ENCODE measurements around the gene BBLN.

Gene BBLN

GRCh38 chr9:128166169-128166568 lies 6.1 kb downstream of the BBLN start:
- Histone ChIP-seq H3K9me3 (ENCODE audit: control insufficient read depth, insufficient read depth, low read length) (no peaks in the 10 kb centered on the region), H3K4me3 (ENCODE audit: low read length) (no peak overlapping the region), H3K27me3 (ENCODE audit: control insufficient read depth, insufficient read depth, low read length) (no peaks in the 10 kb centered on the region), H3K4me1 (ENCODE audit: control insufficient read depth, insufficient read depth, low read length) (no peaks in the 10 kb centered on the region), H3K36me3 (ENCODE audit: control insufficient read depth, insufficient read depth, low read length) (peaks cover 20% of the 10 kb centered on the region), H3K27ac (ENCODE audit: low read length) (no peak overlapping the region)
- DNase-seq (ENCODE audit: low read depth, low spot score), result no peak
- no CpG with 5 or more reads among the region's 18 CpGs for WGBS (ENCODE audit: insufficient coverage, insufficient read length)

GRCh38 chr9:128167209-128167608 lies 7.1 kb downstream of the BBLN start:
- Histone ChIP-seq H3K4me1 (ENCODE audit: control insufficient read depth, insufficient read depth, low read length) (no peaks in the 10 kb centered on the region), H3K36me3 (ENCODE audit: control insufficient read depth, insufficient read depth, low read length) (peaks cover 20% of the 10 kb centered on the region), H3K27me3 (ENCODE audit: control insufficient read depth, insufficient read depth, low read length) (no peaks in the 10 kb centered on the region), H3K27ac (ENCODE audit: low read length) (no peak overlapping the region), H3K9me3 (ENCODE audit: control insufficient read depth, insufficient read depth, low read length) (no peaks in the 10 kb centered on the region), H3K4me3 (ENCODE audit: low read length) (no peak overlapping the region)
- DNase-seq (ENCODE audit: low read depth, low spot score), result no peak
- no CpG with 5 or more reads among the region's 4 CpGs for WGBS (ENCODE audit: insufficient coverage, insufficient read length)

GRCh38 chr9:128168731-128169308 lies 8.8 kb downstream of the BBLN start:
- Histone ChIP-seq H3K36me3 (ENCODE audit: control insufficient read depth, insufficient read depth, low read length) (peaks cover 20% of the 10 kb centered on the region), H3K4me1 (ENCODE audit: control insufficient read depth, insufficient read depth, low read length) (no peaks in the 10 kb centered on the region), H3K27ac (ENCODE audit: low read length) (no peak overlapping the region), H3K4me3 (ENCODE audit: low read length) (no peak overlapping the region), H3K9me3 (ENCODE audit: control insufficient read depth, insufficient read depth, low read length) (no peaks in the 10 kb centered on the region), H3K27me3 (ENCODE audit: control insufficient read depth, insufficient read depth, low read length) (no peaks in the 10 kb centered on the region)
- WGBS (ENCODE audit: insufficient coverage, insufficient read length), result 100% methylated on average over 2 of the region's 8 CpGs
- no peak for DNase-seq (ENCODE audit: low read depth, low spot score)

DNA sequence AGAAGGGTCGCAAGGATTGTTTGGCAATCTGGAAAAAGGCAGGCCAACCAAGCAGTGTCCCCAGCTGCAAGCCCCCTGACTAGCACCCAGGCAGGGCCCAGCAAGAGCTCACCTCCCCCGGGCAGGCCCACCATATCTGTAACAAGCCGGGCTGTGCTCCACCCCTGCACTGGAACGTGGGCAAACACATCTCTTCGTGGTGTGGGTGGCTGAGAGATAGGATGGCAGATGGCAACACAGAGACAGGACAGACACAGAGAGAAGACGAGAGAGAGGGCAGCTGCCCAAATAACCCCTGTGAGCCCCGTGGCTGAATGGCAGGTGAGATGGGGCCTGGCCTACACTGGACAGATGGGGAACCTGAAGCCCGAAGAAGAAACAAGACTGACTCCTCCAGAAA lies 9.4 kb downstream of the BBLN start:
- Histone ChIP-seq H3K36me3 (ENCODE audit: control insufficient read depth, insufficient read depth, low read length) (peaks cover 20% of the 10 kb centered on the region), H3K4me3 (ENCODE audit: low read length) (no peak overlapping the region), H3K9me3 (ENCODE audit: control insufficient read depth, insufficient read depth, low read length) (no peaks in the 10 kb centered on the region), H3K27me3 (ENCODE audit: control insufficient read depth, insufficient read depth, low read length) (no peaks in the 10 kb centered on the region), H3K4me1 (ENCODE audit: control insufficient read depth, insufficient read depth, low read length) (no peaks in the 10 kb centered on the region), H3K27ac (ENCODE audit: low read length) (no peak overlapping the region)
- DNase-seq (ENCODE audit: low read depth, low spot score), result no peak
- no CpG with 5 or more reads among the region's 8 CpGs for WGBS (ENCODE audit: insufficient coverage, insufficient read length)

DNA sequence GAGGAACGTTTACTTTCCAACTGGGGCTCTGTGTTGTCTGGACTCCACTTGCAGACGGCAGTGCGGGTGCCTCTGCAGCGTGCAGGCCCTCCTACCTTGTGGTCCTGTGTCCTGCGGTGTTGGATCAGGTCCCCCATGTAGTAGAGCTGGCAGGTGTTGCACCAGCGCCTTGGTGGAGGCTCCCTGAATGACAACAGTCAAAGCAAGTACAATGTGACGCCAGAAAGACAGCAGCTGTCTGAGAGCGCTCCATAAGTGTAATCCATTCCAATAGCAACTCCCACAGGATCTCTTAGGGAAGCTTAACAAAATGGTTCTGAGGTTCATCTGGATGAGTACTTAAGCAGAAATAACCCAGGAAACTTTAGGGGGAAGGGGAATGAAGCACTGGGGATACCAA lies 9.9 kb downstream of the BBLN start:
- Histone ChIP-seq H3K9me3 (ENCODE audit: control insufficient read depth, insufficient read depth, low read length) (no peaks in the 10 kb centered on the region), H3K36me3 (ENCODE audit: control insufficient read depth, insufficient read depth, low read length) (peaks cover 20% of the 10 kb centered on the region), H3K4me1 (ENCODE audit: control insufficient read depth, insufficient read depth, low read length) (no peaks in the 10 kb centered on the region), H3K4me3 (ENCODE audit: low read length) (no peak overlapping the region), H3K27me3 (ENCODE audit: control insufficient read depth, insufficient read depth, low read length) (no peaks in the 10 kb centered on the region), H3K27ac (ENCODE audit: low read length) (no peak overlapping the region)
- DNase-seq (ENCODE audit: low read depth, low spot score), result no peak
- no CpG with 5 or more reads among the region's 8 CpGs for WGBS (ENCODE audit: insufficient coverage, insufficient read length)

- H3K27ac ChIP-seq (ENCODE audit: low read length), result no peak overlapping the region
Observed at GRCh38 chr9:128174062-128174461, 14.0 kb downstream of the BBLN start.

DNA sequence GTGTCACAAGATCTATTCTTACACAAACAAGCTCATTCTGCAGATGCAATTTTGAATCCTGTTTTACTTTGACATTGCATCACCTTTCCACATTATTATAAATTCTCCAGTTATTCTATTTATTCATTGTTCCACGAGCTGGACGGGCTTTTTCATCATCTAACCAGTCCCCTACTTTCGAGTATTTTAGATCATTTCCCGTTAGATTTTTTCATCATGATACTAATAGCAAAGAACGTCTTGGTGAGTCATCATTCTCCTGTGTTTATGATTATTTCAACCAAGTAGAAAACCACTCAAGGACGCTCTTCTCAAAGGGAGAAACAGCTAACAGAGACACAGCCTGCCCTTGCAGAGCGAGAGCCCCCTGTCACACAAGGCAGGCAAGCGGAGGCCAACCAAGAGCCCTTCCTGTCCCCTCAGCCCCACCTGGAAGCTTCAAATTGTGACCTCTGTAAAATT lies 15.1 kb downstream of the BBLN start:
- Histone ChIP-seq H3K27me3 (ENCODE audit: control insufficient read depth, insufficient read depth, low read length) (no peaks in the 10 kb centered on the region), H3K27ac (ENCODE audit: low read length) (no peak overlapping the region), H3K36me3 (ENCODE audit: control insufficient read depth, insufficient read depth, low read length) (peaks cover 28% of the 10 kb centered on the region), H3K4me1 (ENCODE audit: control insufficient read depth, insufficient read depth, low read length) (no peaks in the 10 kb centered on the region), H3K9me3 (ENCODE audit: control insufficient read depth, insufficient read depth, low read length) (no peaks in the 10 kb centered on the region), H3K4me3 (ENCODE audit: low read length) (no peak overlapping the region)
- no CpG with 5 or more reads among the region's 8 CpGs for WGBS (ENCODE audit: insufficient coverage, insufficient read length)
- no peak for DNase-seq (ENCODE audit: low read depth, low spot score)

More at GRCh38 chr9:128174062-128174461, 14.0 kb downstream of the BBLN start:
- Histone ChIP-seq H3K9me3 (ENCODE audit: control insufficient read depth, insufficient read depth, low read length) (no peaks in the 10 kb centered on the region), H3K4me3 (ENCODE audit: low read length) (no peak overlapping the region), H3K4me1 (ENCODE audit: control insufficient read depth, insufficient read depth, low read length) (no peaks in the 10 kb centered on the region), H3K36me3 (ENCODE audit: control insufficient read depth, insufficient read depth, low read length) (peaks cover 29% of the 10 kb centered on the region), H3K27me3 (ENCODE audit: control insufficient read depth, insufficient read depth, low read length) (no peaks in the 10 kb centered on the region)
- no peak for DNase-seq (ENCODE audit: low read depth, low spot score)
- WGBS (ENCODE audit: insufficient coverage, insufficient read length), result no CpG with 5 or more reads among the region's 4 CpGs

DNA sequence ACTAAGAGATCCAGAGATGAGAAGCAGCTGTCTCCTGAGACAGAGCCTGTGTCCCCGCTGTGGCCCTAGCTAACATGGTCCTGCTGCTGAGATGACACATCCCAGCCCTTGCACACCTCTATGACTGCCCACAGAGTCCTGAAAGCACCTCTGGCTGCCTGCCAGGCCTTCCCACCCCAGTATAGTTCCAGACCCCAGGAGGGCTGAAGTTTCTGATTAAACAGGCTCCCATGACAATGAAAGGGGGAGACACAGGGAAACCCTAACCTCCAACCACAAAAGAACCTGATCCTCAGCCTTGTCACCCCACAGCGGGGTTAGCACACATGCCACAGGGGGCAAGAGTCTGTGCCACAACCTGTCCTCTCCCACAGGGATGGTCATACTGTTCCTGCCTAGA lies 15.7 kb downstream of the BBLN start:
- H3K27me3 ChIP-seq (ENCODE audit: control insufficient read depth, insufficient read depth, low read length), result no peaks in the 10 kb centered on the region
- no peak overlapping the region for H3K27ac ChIP-seq (ENCODE audit: low read length)
- H3K4me1 ChIP-seq (ENCODE audit: control insufficient read depth, insufficient read depth, low read length), result no peaks in the 10 kb centered on the region
- H3K9me3 ChIP-seq (ENCODE audit: control insufficient read depth, insufficient read depth, low read length), result no peaks in the 10 kb centered on the region
- WGBS (ENCODE audit: insufficient coverage, insufficient read length), result no CpG with 5 or more reads among the region's 2 CpGs
- no peak for DNase-seq (ENCODE audit: low read depth, low spot score)
- no peak overlapping the region for H3K4me3 ChIP-seq (ENCODE audit: low read length)
- peaks cover 31% of the 10 kb centered on the region for H3K36me3 ChIP-seq (ENCODE audit: control insufficient read depth, insufficient read depth, low read length)

- H3K9me3 ChIP-seq (ENCODE audit: control insufficient read depth, insufficient read depth, low read length), result no peaks in the 10 kb centered on the region
- peaks cover 31% of the 10 kb centered on the region for H3K36me3 ChIP-seq (ENCODE audit: control insufficient read depth, insufficient read depth, low read length)
- WGBS (ENCODE audit: insufficient coverage, insufficient read length), result no CpG with 5 or more reads among the region's 11 CpGs
- H3K4me1 ChIP-seq (ENCODE audit: control insufficient read depth, insufficient read depth, low read length), result no peaks in the 10 kb centered on the region
- H3K4me3 ChIP-seq (ENCODE audit: low read length), result no peak overlapping the region
- no peak for DNase-seq (ENCODE audit: low read depth, low spot score)
- H3K27ac ChIP-seq (ENCODE audit: low read length), result no peak overlapping the region
- no peaks in the 10 kb centered on the region for H3K27me3 ChIP-seq (ENCODE audit: control insufficient read depth, insufficient read depth, low read length)
Observed at GRCh38 chr9:128178806-128179431, 18.9 kb downstream of the BBLN start.

DNA sequence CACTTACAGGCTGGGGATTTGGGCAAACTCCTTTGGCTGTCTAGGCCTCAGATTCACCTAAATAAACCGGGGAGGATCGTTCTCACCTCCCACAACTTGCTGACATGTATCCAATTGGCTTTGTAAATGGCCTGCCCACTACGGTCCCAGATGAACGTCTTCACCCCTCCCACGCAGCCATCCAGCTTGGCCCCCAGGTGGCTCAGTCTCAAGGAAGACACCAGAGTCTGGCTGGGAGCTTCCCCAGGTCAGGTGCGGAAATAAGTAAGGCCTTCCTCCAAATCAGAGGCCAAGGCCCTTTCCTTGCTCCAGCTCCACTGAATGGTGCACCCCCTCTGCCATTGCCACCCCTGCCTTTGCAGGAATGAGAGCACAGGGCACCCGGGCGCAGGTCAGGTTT lies 19.9 kb downstream of the BBLN start:
- peaks cover 31% of the 10 kb centered on the region for H3K36me3 ChIP-seq (ENCODE audit: control insufficient read depth, insufficient read depth, low read length)
- DNase-seq (ENCODE audit: low read depth, low spot score), result no peak
- no peaks in the 10 kb centered on the region for H3K9me3 ChIP-seq (ENCODE audit: control insufficient read depth, insufficient read depth, low read length)
- H3K27ac ChIP-seq (ENCODE audit: low read length), result no peak overlapping the region
- H3K4me3 ChIP-seq (ENCODE audit: low read length), result no peak overlapping the region
- no peaks in the 10 kb centered on the region for H3K4me1 ChIP-seq (ENCODE audit: control insufficient read depth, insufficient read depth, low read length)
- H3K27me3 ChIP-seq (ENCODE audit: control insufficient read depth, insufficient read depth, low read length), result no peaks in the 10 kb centered on the region
- whole genome bisulfite sequencing (ENCODE audit: insufficient coverage, insufficient read length), result no CpG with 5 or more reads among the region's 8 CpGs

DNA sequence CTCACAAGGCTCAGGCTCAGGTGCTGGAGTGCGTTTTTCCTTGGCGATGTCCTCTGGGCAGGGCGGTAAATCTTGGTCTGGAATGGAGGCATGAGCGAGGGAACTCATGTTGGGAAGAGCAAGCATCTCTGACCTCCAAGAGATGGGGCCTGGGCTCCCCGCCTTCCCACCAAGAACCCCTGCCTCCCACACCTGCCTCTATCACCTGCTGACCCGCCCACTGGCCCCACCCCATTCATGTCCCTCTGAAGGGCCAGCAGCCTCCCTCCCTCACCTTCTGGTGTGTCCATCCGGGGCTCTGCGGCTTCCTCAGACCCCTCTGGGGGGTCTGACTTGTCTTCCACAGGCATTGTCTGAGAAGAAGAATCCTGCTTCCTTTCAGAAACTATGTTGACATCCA lies 20.4 kb downstream of the BBLN start:
- no peak overlapping the region for H3K4me3 ChIP-seq (ENCODE audit: low read length)
- no peaks in the 10 kb centered on the region for H3K4me1 ChIP-seq (ENCODE audit: control insufficient read depth, insufficient read depth, low read length)
- no peak overlapping the region for H3K27ac ChIP-seq (ENCODE audit: low read length)
- H3K9me3 ChIP-seq (ENCODE audit: control insufficient read depth, insufficient read depth, low read length), result no peaks in the 10 kb centered on the region
- no CpG with 5 or more reads among the region's 8 CpGs for WGBS (ENCODE audit: insufficient coverage, insufficient read length)
- H3K27me3 ChIP-seq (ENCODE audit: control insufficient read depth, insufficient read depth, low read length), result no peaks in the 10 kb centered on the region
- peaks cover 33% of the 10 kb centered on the region for H3K36me3 ChIP-seq (ENCODE audit: control insufficient read depth, insufficient read depth, low read length)
- DNase-seq (ENCODE audit: low read depth, low spot score), result no peak

All from iPS DF 6.9 (cell line).